ENCODE data around the gene IL17RE. TPM values are rescaled to one million over a fixed set of nuclear protein-coding genes. Genes with fewer than 3 reads are reported as not detected.

IL17RE gene
- total and polyA plus RNA-seq, 9 of the 15 experiments (the other 6 are each of a cell fraction or from before 2014, with no cell fraction given): 0.32 to 1.9 (median 0.51) TPM; not detected in 4

- TF ChIP-seq SMC3 (conservative IDR thresholded peaks at IDR 0.05; ENCODE audit: insufficient read depth, low read depth, low read length) (peak; percentile 84), SMAD1 (IDR thresholded peaks at IDR 0.05; ENCODE audit: low read depth, low read length, partially characterized antibody) (peak; percentile 74), RAD21 (CRISPR knock-in tag; conservative IDR thresholded peaks at IDR 0.05 in 1 of 2, IDR thresholded peaks at IDR 0.05 in 1 of 2) (peak; percentile 86 to 89), TAF15 (IDR thresholded peaks at IDR 0.05; ENCODE audit: low read depth, low read length) (no peak), E2F6 (IDR thresholded peaks at IDR 0.05; ENCODE audit: borderline replicate concordance in 1 of 2, extremely low read depth in 1 of 2, insufficient read depth in 1 of 2, insufficient read length in 1 of 2, low read depth in 1 of 2, low read length in 1 of 2, poor library complexity in 1 of 2, severe bottlenecking in 1 of 2) (peak; percentile 41 to 82), ZNF592 (IDR thresholded peaks at IDR 0.05) (peak; percentile 73), NEUROD1 (IDR thresholded peaks at IDR 0.05; ENCODE audit: borderline replicate concordance, low read depth, low read length, partially characterized antibody) (peak; percentile 75), SIN3B (IDR thresholded peaks at IDR 0.05; ENCODE audit: low read depth) (0 out of 2 replicates have a peak, but pooled peaks have one; percentile 19), ZBTB7A (IDR thresholded peaks at IDR 0.05; ENCODE audit: borderline replicate concordance, control insufficient read depth, low read depth, low read length) (peak; percentile 97), MBD1 (CRISPR knock-in tag; IDR thresholded peaks at IDR 0.05) (no peak), NR0B1 (IDR thresholded peaks at IDR 0.05; ENCODE audit: partially characterized antibody) (no peak), HDAC8 (tag; IDR thresholded peaks at IDR 0.05) (no peak), NFYB (IDR thresholded peaks at IDR 0.05; ENCODE audit: extremely low read depth, insufficient read length) (no peak), ZNF778 (CRISPR knock-in tag; IDR thresholded peaks at IDR 0.05) (no peak), HNRNPL (IDR thresholded peaks at IDR 0.05; ENCODE audit: low read depth, low read length) (peak; percentile 87), DNMT1 (IDR thresholded peaks at IDR 0.05) (peak; percentile 37; the same call in 1 of the 2 replicates), SAFB (IDR thresholded peaks at IDR 0.05; ENCODE audit: borderline replicate concordance, low read depth, low read length) (0 out of 2 replicates have a peak, but pooled peaks have one; percentile 41), ETV1 (tag; conservative IDR thresholded peaks at IDR 0.05; ENCODE audit: low read depth) (no peak)
Observed at GRCh38 chr3:9862391-9863057, 40.1 kb upstream of the IL17RE start (continued).

Data from K562 (cell line).